ENCODE data around the gene CNTNAP2.
A peak's percentile ranks its signal among the peaks of the same experiment; 100 is the strongest.

CNTNAP2 gene

GRCh38 chr7:146937836-146938235, 821.2 kb downstream of the CNTNAP2 start:
- DNase-seq (ENCODE audit: low read depth) = no peak
- H3K4me3 ChIP-seq (ENCODE audit: low read depth, low read length) = no peak overlapping the region
- no peak for TF ChIP-seq CTCF (IDR thresholded peaks at IDR 0.05; ENCODE audit: control insufficient read depth, extremely low read depth, insufficient read depth)

- H3K4me3 ChIP-seq (ENCODE audit: low read depth, low read length) = no peak overlapping the region
- no peak for DNase-seq (ENCODE audit: low read depth)
- no peak for TF ChIP-seq CTCF (IDR thresholded peaks at IDR 0.05; ENCODE audit: control insufficient read depth, extremely low read depth, insufficient read depth)
These were observed 826.9 kb downstream of the CNTNAP2 start for GRCh38 chr7:146943483-146943882.

- no peak for TF ChIP-seq CTCF (IDR thresholded peaks at IDR 0.05; ENCODE audit: control insufficient read depth, extremely low read depth, insufficient read depth)
- DNase-seq (ENCODE audit: low read depth) = no peak
- H3K4me3 ChIP-seq (ENCODE audit: low read depth, low read length) = no peak overlapping the region
These were observed 832.1 kb downstream of the CNTNAP2 start for GRCh38 chr7:146948703-146949102.

GRCh38 chr7:146956321-146956720, 839.7 kb downstream of the CNTNAP2 start:
- DNase-seq (ENCODE audit: low read depth) = no peak
- TF ChIP-seq CTCF (IDR thresholded peaks at IDR 0.05; ENCODE audit: control insufficient read depth, extremely low read depth, insufficient read depth) = no peak

GRCh38 chr7:146956853-146957252, 840.3 kb downstream of the CNTNAP2 start:
- H3K4me3 ChIP-seq (ENCODE audit: low read depth, low read length) = no peak overlapping the region
- TF ChIP-seq CTCF (IDR thresholded peaks at IDR 0.05; ENCODE audit: control insufficient read depth, extremely low read depth, insufficient read depth) = no peak
- DNase-seq (ENCODE audit: low read depth) = peak; percentile 0

More at GRCh38 chr7:146956321-146956720, 839.7 kb downstream of the CNTNAP2 start:
- no peak overlapping the region for H3K4me3 ChIP-seq (ENCODE audit: low read depth, low read length)

- TF ChIP-seq CTCF (IDR thresholded peaks at IDR 0.05; ENCODE audit: control insufficient read depth, extremely low read depth, insufficient read depth) = no peak
- no peak for DNase-seq (ENCODE audit: low read depth)
These were observed 844.3 kb downstream of the CNTNAP2 start for GRCh38 chr7:146960773-146961391.

DNA sequence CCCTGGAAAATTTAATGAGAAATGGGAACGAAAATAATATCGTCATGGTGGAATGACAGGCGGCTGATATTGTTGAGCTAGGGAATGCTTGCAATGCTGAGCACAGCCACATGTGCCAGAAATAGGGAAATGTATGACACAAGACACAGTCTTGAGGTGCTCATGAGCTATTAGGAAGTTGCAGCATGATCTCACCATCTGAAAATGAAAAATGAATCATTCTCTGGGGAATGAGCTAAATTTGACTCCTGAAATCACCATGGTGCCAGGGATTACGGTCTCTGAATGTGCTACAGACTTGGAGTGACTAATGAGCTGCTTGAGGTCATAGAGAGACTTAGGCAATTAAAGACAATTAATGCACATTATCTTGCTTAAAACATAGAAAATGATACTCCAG, 845.0 kb downstream of the CNTNAP2 start:
- TF ChIP-seq CTCF (IDR thresholded peaks at IDR 0.05; ENCODE audit: control insufficient read depth, extremely low read depth, insufficient read depth) = no peak
- H3K4me3 ChIP-seq (ENCODE audit: low read depth, low read length) = no peak overlapping the region
- DNase-seq (ENCODE audit: low read depth) = no peak

More at GRCh38 chr7:146960773-146961391, 844.3 kb downstream of the CNTNAP2 start:
- H3K4me3 ChIP-seq (ENCODE audit: low read depth, low read length) = no peak overlapping the region
